GM23338 (cell line): ENCODE measurements around the gene RAD18. TPM values are rescaled to one million over a fixed set of nuclear protein-coding genes. Genes with fewer than 3 reads are reported as not detected.

Experiments
- CREB1 ChIP-seq: fragments of 250-450 bp; sonication (Bioruptor Pico); IDR thresholded peaks from 2 replicates; pipeline ENCODE4 v1.5.0; 2020; ENCODE audit warnings: low read depth, mild to moderate bottlenecking, moderate library complexity
- EZH2phosphoT487 ChIP-seq: fragments of 200-600 bp; sonication (generic); IDR thresholded peaks from one replicate; pipeline ENCODE4 v1.8.1; 2018; ENCODE audit warnings: antibody characterized with exemption; ENCODE audit not compliant: unreplicated experiment
- JUNB ChIP-seq: IDR thresholded peaks from one replicate; pipeline ENCODE4 v1.6.1; 2016; ENCODE audit warnings: antibody characterized with exemption; ENCODE audit not compliant: unreplicated experiment
- REST ChIP-seq: IDR thresholded peaks from one replicate; pipeline ENCODE4 v1.6.1; 2018; ENCODE audit warnings: antibody characterized with exemption; ENCODE audit not compliant: unreplicated experiment
- STAT1 ChIP-seq: IDR thresholded peaks from one replicate; pipeline ENCODE4 v1.6.1; 2016; ENCODE audit warnings: antibody characterized with exemption; ENCODE audit not compliant: unreplicated experiment
- polyA plus RNA-seq: library from polyadenylated mRNA; unstranded; fragments of >200 nt; fragmentation: Nextera tagmentation; extraction: Ambion mirVana; gene quantifications from 2 replicates; pipeline ENCODE4 v1.2.1, GENCODE V29; 2016
- small RNA-seq: library from RNA; depleted of rRNA; stranded (forward); fragments of <200 nt; gene quantifications from one replicate; pipeline ENCODE3, GENCODE V24; 2014; ENCODE audit warnings: low replicate concordance
- total RNA-seq: library from RNA; depleted of rRNA; stranded (reverse); fragments of >200 nt; shearing (Covaris generic); gene quantifications from 2 replicates; pipeline ENCODE4 v1.2.3, GENCODE V29; 2014; rRNA removed

The RAD18 gene
- total and polyA plus RNA-seq, 2 experiments from 2014 or later: 25.4 to 40.1 TPM

- TF ChIP-seq REST: no peak
- no peak for TF ChIP-seq JUNB
- TF ChIP-seq STAT1: no peak
- no peak for TF ChIP-seq CREB1 (CRISPR knock-in tag)
- no peak for TF ChIP-seq EZH2phosphoT487
Observed at GRCh38 chr3:8827641-8828040, 135.6 kb downstream of the RAD18 start (continued).

Small RNA genes within 50 kb of the gene (small RNA-seq; reads per million reads assigned to genes)
- not detected for gene RF00416

Other genes with a start within 250 kb of the RAD18 start
- not detected in 2 replicates for gene CAV3, start 229.7 kb downstream of the RAD18 start, total RNA-seq
- not detected in 2 replicates for gene CAV3, start 229.7 kb downstream of the RAD18 start, polyA plus RNA-seq
- gene OXTR, start 193.9 kb downstream of the RAD18 start, total RNA-seq: 7.8 and 9.3 TPM in 2 replicates
- 4.9 and 5.5 TPM in 2 replicates for gene OXTR, start 193.9 kb downstream of the RAD18 start, polyA plus RNA-seq